Measurements from ENCODE around the gene ZNF678.
A peak's percentile ranks its signal among the peaks of the same experiment; 100 is the strongest.

Gene ZNF678

DNA sequence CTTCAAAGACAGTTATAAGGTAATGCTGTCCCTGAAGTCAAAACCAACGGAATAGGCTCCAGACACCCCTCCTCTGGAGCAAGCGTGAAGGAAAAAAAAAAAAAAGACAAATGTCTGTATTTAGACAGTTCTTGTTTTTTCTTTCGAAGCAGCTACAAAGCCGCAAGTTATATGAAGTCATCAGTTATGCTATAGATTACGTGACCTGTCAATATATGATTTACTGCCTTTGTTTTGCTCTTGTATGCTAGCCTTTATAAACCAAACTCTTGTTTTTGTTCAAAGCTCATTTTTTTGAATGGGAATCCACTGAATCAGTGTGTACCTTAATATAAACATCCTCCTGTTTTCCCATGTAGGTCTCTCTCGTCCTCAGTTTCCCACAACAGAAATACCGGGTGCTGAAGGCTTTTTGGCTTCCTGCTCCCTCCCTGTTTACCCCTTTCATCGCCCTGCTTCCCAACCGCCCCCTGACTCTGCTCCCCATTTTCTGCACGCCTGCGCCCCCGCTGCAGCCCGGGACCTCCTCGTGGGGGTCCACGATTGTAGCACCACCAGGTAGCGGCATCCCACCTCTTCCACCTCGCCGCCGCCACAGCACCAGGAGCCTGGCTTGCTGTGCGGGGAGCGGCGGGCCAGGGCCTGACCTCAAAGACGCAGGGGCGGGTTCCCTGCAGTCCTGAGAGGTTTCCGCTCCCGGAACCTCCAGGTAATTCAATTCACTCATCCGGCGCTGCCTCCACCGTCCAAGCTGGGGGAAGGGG, 5.2 kb upstream of the ZNF678 start:
- Histone ChIP-seq H3K36me3 (ENCODE audit: control insufficient read depth, insufficient read depth, low read length, severe bottlenecking) (no peaks in the 10 kb centered on the region), H3K9me3 (ENCODE audit: control insufficient read depth, low read length) (peaks cover 18% of the 10 kb centered on the region), H3K27me3 (replicated peaks; ENCODE audit: control insufficient read depth, insufficient read depth, low read length) (peaks cover 24% of the 10 kb centered on the region), H3K4me3 (ENCODE audit: low read length) (no peak overlapping the region), H3K4me1 (ENCODE audit: control insufficient read depth, insufficient read depth, low read length) (no peaks in the 10 kb centered on the region), H3K9ac (ENCODE audit: low read length) (no peak overlapping the region)
- no peak for DNase-seq (ENCODE audit: low read depth)

- H3K4me3 ChIP-seq (ENCODE audit: low read length), result no peak overlapping the region
- H3K4me1 ChIP-seq (ENCODE audit: control insufficient read depth, insufficient read depth, low read length), result no peaks in the 10 kb centered on the region
- no peak for DNase-seq (ENCODE audit: low read depth)
- H3K36me3 ChIP-seq (ENCODE audit: control insufficient read depth, insufficient read depth, low read length, severe bottlenecking), result no peaks in the 10 kb centered on the region
- no peak overlapping the region for H3K9ac ChIP-seq (ENCODE audit: low read length)
- peaks cover 16% of the 10 kb centered on the region for H3K9me3 ChIP-seq (ENCODE audit: control insufficient read depth, low read length)
- peaks cover 24% of the 10 kb centered on the region for H3K27me3 ChIP-seq (replicated peaks; ENCODE audit: control insufficient read depth, insufficient read depth, low read length)
These were observed 4.6 kb upstream of the ZNF678 start for GRCh38 chr1:227558732-227559262.

DNA sequence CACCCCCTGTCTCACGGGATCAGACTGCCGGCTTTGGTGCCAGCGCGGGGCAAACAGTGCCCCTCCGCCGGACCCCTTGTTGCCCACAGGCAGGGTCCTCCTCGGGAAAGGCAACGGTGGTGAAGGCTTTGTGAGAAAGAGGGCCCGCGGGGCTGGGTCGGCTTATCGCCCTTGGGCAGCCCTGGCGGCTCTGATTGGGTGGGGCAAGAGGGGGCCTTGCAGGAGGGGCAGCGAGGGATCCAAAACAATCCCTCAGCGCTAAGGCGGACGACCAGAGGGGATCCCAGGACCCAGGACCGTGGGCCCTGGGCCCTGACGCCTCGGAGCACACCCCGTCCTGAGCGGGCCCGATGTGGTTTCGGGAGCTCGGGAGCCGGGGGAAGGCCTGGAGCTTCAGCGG, 3.9 kb upstream of the ZNF678 start:
- no peak for DNase-seq (ENCODE audit: low read depth)
- Histone ChIP-seq H3K9ac (ENCODE audit: low read length) (no peak overlapping the region), H3K4me1 (ENCODE audit: control insufficient read depth, insufficient read depth, low read length) (peaks cover 7% of the 10 kb centered on the region), H3K4me3 (ENCODE audit: low read length) (no peak overlapping the region), H3K36me3 (ENCODE audit: control insufficient read depth, insufficient read depth, low read length, severe bottlenecking) (no peaks in the 10 kb centered on the region), H3K9me3 (ENCODE audit: control insufficient read depth, low read length) (peaks cover 12% of the 10 kb centered on the region), H3K27me3 (replicated peaks; ENCODE audit: control insufficient read depth, insufficient read depth, low read length) (peaks cover 24% of the 10 kb centered on the region)

GRCh38 chr1:227559926-227560325, 3.4 kb upstream of the ZNF678 start:
- Histone ChIP-seq H3K4me3 (ENCODE audit: low read length) (no peak overlapping the region), H3K27me3 (replicated peaks; ENCODE audit: control insufficient read depth, insufficient read depth, low read length) (peaks cover 24% of the 10 kb centered on the region), H3K36me3 (ENCODE audit: control insufficient read depth, insufficient read depth, low read length, severe bottlenecking) (no peaks in the 10 kb centered on the region), H3K9ac (ENCODE audit: low read length) (no peak overlapping the region), H3K4me1 (ENCODE audit: control insufficient read depth, insufficient read depth, low read length) (peaks cover 7% of the 10 kb centered on the region), H3K9me3 (ENCODE audit: control insufficient read depth, low read length) (peaks cover 10% of the 10 kb centered on the region)
- no peak for DNase-seq (ENCODE audit: low read depth)

- Histone ChIP-seq H3K4me1 (ENCODE audit: control insufficient read depth, insufficient read depth, low read length) (peaks cover 7% of the 10 kb centered on the region), H3K9ac (ENCODE audit: low read length) (no peak overlapping the region), H3K27me3 (replicated peaks; ENCODE audit: control insufficient read depth, insufficient read depth, low read length) (peaks cover 24% of the 10 kb centered on the region), H3K36me3 (ENCODE audit: control insufficient read depth, insufficient read depth, low read length, severe bottlenecking) (no peaks in the 10 kb centered on the region), H3K4me3 (ENCODE audit: low read length) (peak overlapping the region; percentile 41), H3K9me3 (ENCODE audit: control insufficient read depth, low read length) (peaks cover 10% of the 10 kb centered on the region)
- DNase-seq (ENCODE audit: low read depth), result no peak
These were observed 2.8 kb upstream of the ZNF678 start for GRCh38 chr1:227560393-227561173.

DNA sequence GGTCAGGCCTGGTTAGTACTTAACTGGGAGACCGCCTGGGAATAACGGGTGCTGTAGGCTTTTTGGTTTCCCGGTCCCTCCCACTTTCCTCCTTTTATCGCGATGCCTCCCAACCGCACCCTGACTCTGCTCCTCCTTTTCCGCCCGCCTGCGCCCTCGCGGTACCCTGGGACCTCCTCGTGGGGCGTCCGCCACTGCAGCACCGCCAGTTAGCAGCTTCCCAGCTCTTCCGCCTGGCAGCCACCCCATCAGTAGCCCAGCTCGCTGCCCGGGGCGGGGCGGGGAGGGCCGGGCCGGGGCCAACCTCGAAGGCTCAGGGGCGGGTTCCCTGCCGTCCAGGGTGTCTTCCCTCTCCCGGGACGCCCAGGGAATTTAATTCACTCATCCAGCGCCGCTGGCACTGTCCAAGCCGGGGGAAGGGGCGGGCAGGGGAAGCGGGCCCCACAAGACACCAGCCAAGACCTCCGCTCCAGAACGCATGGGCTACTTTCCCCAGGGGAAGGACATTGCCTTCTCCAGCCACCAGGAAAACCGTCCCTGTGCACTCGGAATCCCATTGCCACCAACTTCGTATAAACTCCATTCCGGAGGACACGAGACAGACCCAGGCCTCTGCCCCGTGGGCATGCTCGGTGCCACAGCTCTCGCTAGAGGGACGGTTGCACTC, 2.0 kb upstream of the ZNF678 start:
- H3K36me3 ChIP-seq (ENCODE audit: control insufficient read depth, insufficient read depth, low read length, severe bottlenecking), result no peaks in the 10 kb centered on the region
- H3K9ac ChIP-seq (ENCODE audit: low read length), result no peak overlapping the region
- H3K4me3 ChIP-seq (ENCODE audit: low read length), result peak overlapping the region; percentile 41
- peaks cover 7% of the 10 kb centered on the region for H3K4me1 ChIP-seq (ENCODE audit: control insufficient read depth, insufficient read depth, low read length)
- peaks cover 10% of the 10 kb centered on the region for H3K9me3 ChIP-seq (ENCODE audit: control insufficient read depth, low read length)
- no peak for DNase-seq (ENCODE audit: low read depth)
- H3K27me3 ChIP-seq (replicated peaks; ENCODE audit: control insufficient read depth, insufficient read depth, low read length), result peaks cover 24% of the 10 kb centered on the region

DNA sequence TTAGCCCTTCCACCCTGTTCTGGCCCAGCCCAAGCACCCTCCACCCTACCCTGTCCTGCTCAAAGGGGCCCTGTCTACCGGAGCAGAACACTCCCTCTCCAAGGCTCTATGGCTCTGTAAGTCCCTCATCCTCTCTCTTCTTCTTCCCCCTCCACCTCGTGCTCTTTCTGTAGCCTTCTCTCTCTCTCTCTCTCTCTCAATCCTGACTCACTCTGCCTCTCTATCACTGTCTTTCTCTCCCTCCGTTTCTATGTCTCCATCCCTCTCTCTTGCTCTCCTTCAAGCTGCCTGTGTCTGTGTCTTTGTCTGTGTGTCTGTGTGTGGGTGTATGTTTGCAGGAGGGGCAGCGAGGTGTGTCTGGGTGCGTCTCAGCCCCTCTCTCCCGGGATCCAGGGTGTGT, 1.3 kb upstream of the ZNF678 start:
- Histone ChIP-seq H3K4me3 (ENCODE audit: low read length) (no peak overlapping the region), H3K27me3 (replicated peaks; ENCODE audit: control insufficient read depth, insufficient read depth, low read length) (peaks cover 24% of the 10 kb centered on the region), H3K9me3 (ENCODE audit: control insufficient read depth, low read length) (peaks cover 10% of the 10 kb centered on the region), H3K4me1 (ENCODE audit: control insufficient read depth, insufficient read depth, low read length) (peaks cover 7% of the 10 kb centered on the region), H3K9ac (ENCODE audit: low read length) (no peak overlapping the region), H3K36me3 (ENCODE audit: control insufficient read depth, insufficient read depth, low read length, severe bottlenecking) (no peaks in the 10 kb centered on the region)
- no peak for DNase-seq (ENCODE audit: low read depth)

DNA sequence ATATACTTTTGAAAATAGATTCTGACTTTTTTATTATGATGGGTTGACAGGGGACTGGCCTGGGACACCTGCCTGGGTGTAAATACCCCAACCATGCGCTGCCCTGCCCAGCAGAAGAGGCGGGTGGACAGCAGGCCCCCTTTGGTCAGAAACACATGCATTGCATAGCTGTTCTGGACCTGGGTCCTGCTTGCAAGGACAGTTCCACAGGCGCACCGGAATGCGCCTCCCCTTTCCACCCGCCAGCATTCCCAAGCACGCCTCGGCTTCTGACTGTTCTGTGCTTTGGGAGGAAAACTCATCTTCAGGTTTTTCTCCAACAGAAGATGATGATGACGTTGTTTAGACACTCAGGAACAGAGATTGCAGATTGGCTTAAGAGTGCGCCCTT, 428 bp upstream of the ZNF678 start:
- Histone ChIP-seq H3K4me1 (ENCODE audit: control insufficient read depth, insufficient read depth, low read length) (peaks cover 10% of the 10 kb centered on the region), H3K36me3 (ENCODE audit: control insufficient read depth, insufficient read depth, low read length, severe bottlenecking) (no peaks in the 10 kb centered on the region), H3K9ac (ENCODE audit: low read length) (no peak overlapping the region), H3K27me3 (replicated peaks; ENCODE audit: control insufficient read depth, insufficient read depth, low read length) (peaks cover 24% of the 10 kb centered on the region), H3K9me3 (ENCODE audit: control insufficient read depth, low read length) (peaks cover 10% of the 10 kb centered on the region), H3K4me3 (ENCODE audit: low read length) (no peak overlapping the region)
- no peak for DNase-seq (ENCODE audit: low read depth)

- H3K27me3 ChIP-seq (replicated peaks; ENCODE audit: control insufficient read depth, insufficient read depth, low read length), result no peaks in the 10 kb centered on the region
- no peak overlapping the region for H3K4me3 ChIP-seq (ENCODE audit: low read length)
- no peak for DNase-seq (ENCODE audit: low read depth)
- H3K9ac ChIP-seq (ENCODE audit: low read length), result no peak overlapping the region
- H3K36me3 ChIP-seq (ENCODE audit: control insufficient read depth, insufficient read depth, low read length, severe bottlenecking), result no peaks in the 10 kb centered on the region
- peaks cover 11% of the 10 kb centered on the region for H3K4me1 ChIP-seq (ENCODE audit: control insufficient read depth, insufficient read depth, low read length)
- H3K9me3 ChIP-seq (ENCODE audit: control insufficient read depth, low read length), result no peaks in the 10 kb centered on the region
These were observed 3.9 kb downstream of the ZNF678 start for GRCh38 chr1:227567256-227567655.

DNA sequence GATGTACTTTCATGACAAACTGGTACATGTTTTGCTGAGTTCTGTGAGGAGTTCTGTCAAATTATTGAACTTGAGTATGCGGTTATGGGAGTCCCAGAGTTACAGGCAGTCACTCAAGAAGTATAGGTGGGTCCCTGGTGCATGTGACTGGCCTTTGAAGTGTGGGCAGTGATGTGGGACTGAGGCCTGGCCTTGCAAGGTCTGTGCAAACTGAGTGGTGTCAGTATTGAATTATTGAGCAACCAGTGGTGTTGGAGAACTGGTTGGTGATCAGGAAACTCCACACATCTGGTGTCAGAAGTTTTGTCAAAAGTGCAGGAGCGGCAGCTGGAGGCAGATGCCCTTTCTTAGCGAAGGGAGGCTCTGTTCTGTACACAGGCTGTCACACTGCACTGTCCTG, 5.2 kb downstream of the ZNF678 start:
- Histone ChIP-seq H3K9me3 (ENCODE audit: control insufficient read depth, low read length) (no peaks in the 10 kb centered on the region), H3K4me3 (ENCODE audit: low read length) (no peak overlapping the region), H3K4me1 (ENCODE audit: control insufficient read depth, insufficient read depth, low read length) (peaks cover 11% of the 10 kb centered on the region), H3K27me3 (replicated peaks; ENCODE audit: control insufficient read depth, insufficient read depth, low read length) (no peaks in the 10 kb centered on the region), H3K36me3 (ENCODE audit: control insufficient read depth, insufficient read depth, low read length, severe bottlenecking) (no peaks in the 10 kb centered on the region), H3K9ac (ENCODE audit: low read length) (no peak overlapping the region)
- DNase-seq (ENCODE audit: low read depth), result no peak

DNA sequence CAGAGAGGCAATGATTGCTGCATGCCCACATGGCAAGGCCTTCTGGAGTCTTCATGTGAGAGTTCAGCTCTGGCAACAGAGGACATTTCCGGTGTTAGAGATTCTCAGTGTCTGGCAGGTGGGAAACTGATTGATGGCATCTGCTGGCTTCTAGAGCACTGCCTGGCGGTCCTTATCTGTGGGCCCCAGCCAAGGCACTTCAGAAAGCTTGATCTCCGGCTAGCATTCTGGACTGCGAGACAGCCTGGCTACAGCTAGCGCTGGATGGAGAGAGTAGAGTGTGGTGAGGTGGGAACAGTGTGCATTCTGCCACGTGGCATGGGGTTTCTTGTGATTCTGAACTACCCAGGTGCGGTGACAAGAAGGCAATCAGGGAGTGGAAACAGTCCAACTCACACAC, 9.4 kb downstream of the ZNF678 start:
- H3K9me3 ChIP-seq (ENCODE audit: control insufficient read depth, low read length), result peaks cover 9% of the 10 kb centered on the region

More for the DNA sequence above, 9.4 kb downstream of the ZNF678 start:
- no peak for DNase-seq (ENCODE audit: low read depth)
- no peaks in the 10 kb centered on the region for H3K27me3 ChIP-seq (replicated peaks; ENCODE audit: control insufficient read depth, insufficient read depth, low read length)
- H3K4me3 ChIP-seq (ENCODE audit: low read length), result no peak overlapping the region
- peaks cover 3% of the 10 kb centered on the region for H3K4me1 ChIP-seq (ENCODE audit: control insufficient read depth, insufficient read depth, low read length)
- no peaks in the 10 kb centered on the region for H3K36me3 ChIP-seq (ENCODE audit: control insufficient read depth, insufficient read depth, low read length, severe bottlenecking)
- H3K9ac ChIP-seq (ENCODE audit: low read length), result no peak overlapping the region

All from adipocyte (in vitro differentiated cells).